Measurements from ENCODE around the gene ANKS3.

The ANKS3 gene

GRCh38 chr16:4749700-4750257, 15.7 kb upstream of the ANKS3 start:
- Histone ChIP-seq H2BK15ac (ENCODE audit: low read depth, poor library complexity, severe bottlenecking) (no peak overlapping the region), H3K4me2 (ENCODE audit: low read length, poor library complexity, severe bottlenecking) (no peak overlapping the region), H3K27me3 (ENCODE audit: control insufficient read depth in 1 of 2, insufficient read depth in 1 of 2, low read length in 2 of 2) (no peaks in the 10 kb centered on the region), H2BK120ac (ENCODE audit: low read depth, low read length) (no peak overlapping the region), H3K36me3 (ENCODE audit: control insufficient read depth in 1 of 2, insufficient read depth in 2 of 2, low read depth in 1 of 2, low read length in 2 of 2) (peaks cover 41 to 65% of the 10 kb centered on the region in 2 experiments), H2AFZ (ENCODE audit: low read depth, low read length) (no peak overlapping the region), H3K4me1 (ENCODE audit: control insufficient read depth, insufficient read depth, low read depth, low read length) (peaks cover 7% of the 10 kb centered on the region), H3K18ac (ENCODE audit: low read depth in 1 of 2, low read length in 2 of 2) (no peak overlapping the region), H3K4me3 (ENCODE audit: insufficient read depth in 1 of 2, low read depth in 1 of 2, low read length in 2 of 2) (no peak overlapping the region), H3K4ac (ENCODE audit: low read depth in 1 of 2, low read length in 2 of 2) (no peak overlapping the region), H3K9me3 (ENCODE audit: control insufficient read depth, low read length) (no peaks in the 10 kb centered on the region), H4K8ac (ENCODE audit: low read length) (no peak overlapping the region), H3K27ac (ENCODE audit: low read length, poor library complexity, severe bottlenecking) (no peak overlapping the region), H2BK5ac (ENCODE audit: low read depth, low read length, poor library complexity, severe bottlenecking) (no peak overlapping the region), H3K23ac (ENCODE audit: low read length in 2 of 2) (no peak overlapping the region), H3K79me1 (replicated peaks; ENCODE audit: low read length, poor library complexity, severe bottlenecking) (peaks cover 22% of the 10 kb centered on the region), H3K9ac (ENCODE audit: low read length) (no peak overlapping the region), H3K14ac (ENCODE audit: low read length in 2 of 2) (no peak overlapping the region), H2AK5ac (ENCODE audit: low read length, severe bottlenecking) (no peak overlapping the region), H2BK12ac (ENCODE audit: low read length in 2 of 2) (no peak overlapping the region), H4K91ac (ENCODE audit: low read length) (no peak overlapping the region)
- whole genome bisulfite sequencing = 90% methylated on average over 8 of the region's 10 CpGs
- DNase-seq = no peak

- Histone ChIP-seq H3K27ac (ENCODE audit: low read length, poor library complexity, severe bottlenecking) (no peak overlapping the region), H4K91ac (ENCODE audit: low read length) (no peak overlapping the region), H3K23ac (ENCODE audit: low read length in 2 of 2) (no peak overlapping the region), H3K9me3 (ENCODE audit: control insufficient read depth, low read length) (no peaks in the 10 kb centered on the region), H2BK15ac (ENCODE audit: low read depth, poor library complexity, severe bottlenecking) (no peak overlapping the region), H2AK5ac (ENCODE audit: low read length, severe bottlenecking) (no peak overlapping the region), H3K14ac (ENCODE audit: low read length in 2 of 2) (no peak overlapping the region), H3K27me3 (ENCODE audit: control insufficient read depth in 1 of 2, insufficient read depth in 1 of 2, low read length in 2 of 2) (no peaks in the 10 kb centered on the region), H4K8ac (ENCODE audit: low read length) (no peak overlapping the region), H3K36me3 (ENCODE audit: control insufficient read depth in 1 of 2, insufficient read depth in 2 of 2, low read depth in 1 of 2, low read length in 2 of 2) (peaks cover 36 to 58% of the 10 kb centered on the region in 2 experiments), H3K9ac (ENCODE audit: low read length) (no peak overlapping the region), H2BK12ac (ENCODE audit: low read length in 2 of 2) (no peak overlapping the region), H3K4me1 (ENCODE audit: control insufficient read depth, insufficient read depth, low read depth, low read length) (peaks cover 7% of the 10 kb centered on the region), H2AFZ (ENCODE audit: low read depth, low read length) (no peak overlapping the region), H2BK5ac (ENCODE audit: low read depth, low read length, poor library complexity, severe bottlenecking) (no peak overlapping the region), H3K18ac (ENCODE audit: low read depth in 1 of 2, low read length in 2 of 2) (no peak overlapping the region), H3K4me2 (ENCODE audit: low read length, poor library complexity, severe bottlenecking) (no peak overlapping the region), H3K4ac (ENCODE audit: low read depth in 1 of 2, low read length in 2 of 2) (no peak overlapping the region), H3K4me3 (ENCODE audit: insufficient read depth in 1 of 2, low read depth in 1 of 2, low read length in 2 of 2) (no peak overlapping the region), H3K79me1 (replicated peaks; ENCODE audit: low read length, poor library complexity, severe bottlenecking) (peaks cover 17% of the 10 kb centered on the region), H2BK120ac (ENCODE audit: low read depth, low read length) (no peak overlapping the region)
- no peak for DNase-seq
- WGBS = 95% methylated on average over 15 of the region's 16 CpGs
Measured at GRCh38 chr16:4748682-4749411, 14.8 kb upstream of the ANKS3 start.

GRCh38 chr16:4747906-4748681, 14.0 kb upstream of the ANKS3 start:
- Histone ChIP-seq H4K8ac (ENCODE audit: low read length) (no peak overlapping the region), H3K9ac (ENCODE audit: low read length) (no peak overlapping the region), H3K27me3 (ENCODE audit: control insufficient read depth in 1 of 2, insufficient read depth in 1 of 2, low read length in 2 of 2) (no peaks in the 10 kb centered on the region), H2BK15ac (ENCODE audit: low read depth, poor library complexity, severe bottlenecking) (no peak overlapping the region), H3K36me3 (ENCODE audit: control insufficient read depth in 1 of 2, insufficient read depth in 2 of 2, low read depth in 1 of 2, low read length in 2 of 2) (peaks cover 29 to 50% of the 10 kb centered on the region in 2 experiments), H2BK5ac (ENCODE audit: low read depth, low read length, poor library complexity, severe bottlenecking) (no peak overlapping the region), H4K91ac (ENCODE audit: low read length) (no peak overlapping the region), H2AK5ac (ENCODE audit: low read length, severe bottlenecking) (no peak overlapping the region), H3K4me1 (ENCODE audit: control insufficient read depth, insufficient read depth, low read depth, low read length) (peaks cover 5% of the 10 kb centered on the region), H3K14ac (ENCODE audit: low read length in 2 of 2) (no peak overlapping the region), H2BK12ac (ENCODE audit: low read length in 2 of 2) (no peak overlapping the region), H3K9me3 (ENCODE audit: control insufficient read depth, low read length) (no peaks in the 10 kb centered on the region), H3K27ac (ENCODE audit: low read length, poor library complexity, severe bottlenecking) (no peak overlapping the region), H3K4me3 (ENCODE audit: insufficient read depth in 1 of 2, low read depth in 1 of 2, low read length in 2 of 2) (no peak overlapping the region), H2BK120ac (ENCODE audit: low read depth, low read length) (no peak overlapping the region), H3K23ac (ENCODE audit: low read length in 2 of 2) (no peak overlapping the region), H3K18ac (ENCODE audit: low read depth in 1 of 2, low read length in 2 of 2) (no peak overlapping the region), H3K79me1 (replicated peaks; ENCODE audit: low read length, poor library complexity, severe bottlenecking) (peaks cover 10% of the 10 kb centered on the region), H3K4ac (ENCODE audit: low read depth in 1 of 2, low read length in 2 of 2) (no peak overlapping the region), H3K4me2 (ENCODE audit: low read length, poor library complexity, severe bottlenecking) (no peak overlapping the region), H2AFZ (ENCODE audit: low read depth, low read length) (no peak overlapping the region)
- 89% methylated on average over 11 of the region's 14 CpGs for WGBS
- DNase-seq = no peak

- 84% methylated on average over 15 of the region's 15 CpGs for WGBS
- H3K14ac ChIP-seq (ENCODE audit: low read length in 2 of 2) = no peak overlapping the region
Measured at GRCh38 chr16:4746991-4747574, 13.0 kb upstream of the ANKS3 start.

More at GRCh38 chr16:4746991-4747574, 13.0 kb upstream of the ANKS3 start:
- peaks cover 4% of the 10 kb centered on the region for H3K79me1 ChIP-seq (replicated peaks; ENCODE audit: low read length, poor library complexity, severe bottlenecking)
- H3K4ac ChIP-seq (ENCODE audit: low read depth in 1 of 2, low read length in 2 of 2) = no peak overlapping the region
- H3K18ac ChIP-seq (ENCODE audit: low read depth in 1 of 2, low read length in 2 of 2) = no peak overlapping the region
- no peak overlapping the region for H2BK15ac ChIP-seq (ENCODE audit: low read depth, poor library complexity, severe bottlenecking)
- no peak overlapping the region for H4K8ac ChIP-seq (ENCODE audit: low read length)
- no peak overlapping the region for H3K4me2 ChIP-seq (ENCODE audit: low read length, poor library complexity, severe bottlenecking)
- no peak overlapping the region for H4K91ac ChIP-seq (ENCODE audit: low read length)
- H2AFZ ChIP-seq (ENCODE audit: low read depth, low read length) = no peak overlapping the region
- H2BK120ac ChIP-seq (ENCODE audit: low read depth, low read length) = no peak overlapping the region
- no peak for DNase-seq
- H2AK5ac ChIP-seq (ENCODE audit: low read length, severe bottlenecking) = no peak overlapping the region
- H3K4me1 ChIP-seq (ENCODE audit: control insufficient read depth, insufficient read depth, low read depth, low read length) = peaks cover 5% of the 10 kb centered on the region
- H2BK12ac ChIP-seq (ENCODE audit: low read length in 2 of 2) = no peak overlapping the region
- H3K9ac ChIP-seq (ENCODE audit: low read length) = no peak overlapping the region
- H3K27me3 ChIP-seq (ENCODE audit: control insufficient read depth in 1 of 2, insufficient read depth in 1 of 2, low read length in 2 of 2) = no peaks in the 10 kb centered on the region
- H2BK5ac ChIP-seq (ENCODE audit: low read depth, low read length, poor library complexity, severe bottlenecking) = no peak overlapping the region
- no peak overlapping the region for H3K4me3 ChIP-seq (ENCODE audit: insufficient read depth in 1 of 2, low read depth in 1 of 2, low read length in 2 of 2)
- H3K36me3 ChIP-seq (ENCODE audit: control insufficient read depth in 1 of 2, insufficient read depth in 2 of 2, low read depth in 1 of 2, low read length in 2 of 2) = peaks cover 18 to 40% of the 10 kb centered on the region in 2 experiments
- H3K9me3 ChIP-seq (ENCODE audit: control insufficient read depth, low read length) = no peaks in the 10 kb centered on the region
- H3K23ac ChIP-seq (ENCODE audit: low read length in 2 of 2) = peak overlapping the region in 1 of 2 experiments; percentile 9
- no peak overlapping the region for H3K27ac ChIP-seq (ENCODE audit: low read length, poor library complexity, severe bottlenecking)

Measured in mesenchymal stem cell (in vitro differentiated cells and primary cell).